CD1c-positive myeloid dendritic cell (primary cell): ENCODE measurements around the gene NFIA.

Source experiments
- DNase-seq: peaks from one replicate; pipeline ENCODE4 v3.0.0-alpha.2; 2016; ENCODE audit errors: extremely low spot score

The NFIA gene

GRCh38 chr1:61494000-61494399 lies 411.6 kb downstream of the NFIA start:
- DNase-seq: no peak

GRCh38 chr1:61496501-61496900 lies 414.1 kb downstream of the NFIA start:
- no peak for DNase-seq

- no peak for DNase-seq
Measured at GRCh38 chr1:61497013-61497412, 414.7 kb downstream of the NFIA start.

- no peak for DNase-seq
Measured at GRCh38 chr1:61498342-61498741, 416.0 kb downstream of the NFIA start.

- no peak for DNase-seq
Measured at GRCh38 chr1:61501971-61502916, 419.9 kb downstream of the NFIA start.

GRCh38 chr1:61504305-61504704 lies 421.9 kb downstream of the NFIA start:
- DNase-seq: no peak

- DNase-seq: peak; percentile 30
Measured at GRCh38 chr1:61504852-61505390, 422.6 kb downstream of the NFIA start.

- DNase-seq: no peak
Measured at GRCh38 chr1:61506236-61506635, 423.9 kb downstream of the NFIA start.

- no peak for DNase-seq
Measured at GRCh38 chr1:61506944-61507500, 424.7 kb downstream of the NFIA start.
